DND-41 (cell line): Measurements from ENCODE around the gene PLA1A.

Experiments used
- ATAC-seq: fragments of 200-7000 bp; cut with Tn5 transposase; 3 replicates; pipeline ENCODE4 v1.9.1; 2021; ENCODE audit warnings: low read depth; ENCODE audit not compliant: insufficient read depth
- DNase-seq: peaks from one replicate; pipeline ENCODE4 v3.0.0-alpha.2; 2020
- H2AFZ ChIP-seq: 2 replicates; pipeline ENCODE4 v1.6.0; 2012; ENCODE audit warnings: low read depth, low read length
- H3K27ac ChIP-seq: 2 replicates; pipeline ENCODE4 v1.5.1; 2012; ENCODE audit warnings: low read length, inconsistent platforms
- H3K27me3 ChIP-seq: fragments of 200-600 bp; sonication (generic); 2 replicates; pipeline ENCODE4 v1.6.0; 2012; ENCODE audit warnings: low read length, mild to moderate bottlenecking, inconsistent platforms; ENCODE audit not compliant: insufficient read depth, poor library complexity
- H3K36me3 ChIP-seq: 2 replicates; pipeline ENCODE4 v1.5.1; 2012; ENCODE audit warnings: low read length, inconsistent platforms; ENCODE audit not compliant: insufficient read depth
- H3K4me1 ChIP-seq: 2 replicates; pipeline ENCODE4 v1.5.1; 2012; ENCODE audit warnings: mild to moderate bottlenecking, low read length; ENCODE audit not compliant: insufficient read depth
- H3K4me2 ChIP-seq: 2 replicates; pipeline ENCODE4 v1.6.0; 2012; ENCODE audit warnings: mild to moderate bottlenecking, moderate library complexity, low read length, inconsistent platforms; ENCODE audit not compliant: insufficient read depth
- H3K4me3 ChIP-seq, 2 experiments: fragments of 200-600 bp in 1 of 2; shearing (Covaris generic) in 1 of 2; 2 replicates each; pipeline ENCODE4 v1.5.1; 2012 to 2016; ENCODE audit warnings: inconsistent platforms in 2 of 2, low read length in 2 of 2, mild to moderate bottlenecking in 2 of 2, low read depth in 1 of 2, moderate library complexity in 1 of 2
- H3K79me2 ChIP-seq: 2 replicates; pipeline ENCODE4 v1.6.0; 2012; ENCODE audit warnings: low read length, inconsistent platforms; ENCODE audit not compliant: insufficient read depth
- H3K9ac ChIP-seq: 2 replicates; pipeline ENCODE4 v1.6.0; 2012; ENCODE audit warnings: low read depth, mild to moderate bottlenecking, inconsistent platforms, low read length, moderate library complexity
- H3K9me3 ChIP-seq: 2 replicates; pipeline ENCODE4 v1.5.1; 2012; ENCODE audit warnings: low read length, moderate library complexity, mild to moderate bottlenecking, inconsistent platforms; ENCODE audit not compliant: insufficient read depth, severe bottlenecking
- H4K20me1 ChIP-seq: 2 replicates; pipeline ENCODE4 v1.6.0; 2012; ENCODE audit warnings: low read length; ENCODE audit not compliant: insufficient read depth
- EZH2 ChIP-seq: IDR thresholded peaks from 3 replicates; pipeline ENCODE4 v1.6.1; 2012; ENCODE audit warnings: borderline replicate concordance, low read depth, mild to moderate bottlenecking, moderate library complexity, low read length, inconsistent platforms; ENCODE audit not compliant: severe bottlenecking
- TF ChIP-seq, protein P1 (sequence below): IDR thresholded peaks from 2 replicates; pipeline ENCODE4 v1.5.1; 2012; ENCODE audit warnings: borderline replicate concordance, low read length, moderate library complexity, mild to moderate bottlenecking; ENCODE audit not compliant: poor library complexity, severe bottlenecking; ENCODE audit errors: extremely low read depth

Gene PLA1A

DNA sequence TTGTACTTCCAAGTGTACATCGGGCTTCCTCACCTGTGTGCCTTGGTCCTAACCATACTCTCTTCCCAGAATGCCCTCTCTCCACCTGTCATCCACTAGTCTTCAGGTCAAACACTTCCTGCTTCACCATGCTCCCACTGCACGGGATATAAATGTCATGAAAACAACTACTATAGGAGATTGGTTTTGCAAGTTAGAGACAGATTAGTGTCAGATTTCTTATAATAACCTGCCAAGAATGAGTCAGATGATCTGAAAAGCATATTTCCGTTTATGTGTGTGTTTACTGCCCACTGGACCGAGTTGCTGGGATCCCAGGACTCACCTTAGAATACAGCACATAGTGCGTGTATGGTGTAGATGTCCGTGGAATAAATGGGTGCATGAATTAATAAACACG is 21.4 kb downstream of the PLA1A start:
- H3K9me3 ChIP-seq: no peaks in the 10 kb centered on the region
- no peak for ATAC-seq
- H3K4me1 ChIP-seq: no peaks in the 10 kb centered on the region
- no peak overlapping the region for H2AFZ ChIP-seq
- no peak overlapping the region for H3K27ac ChIP-seq
- H3K27me3 ChIP-seq: no peaks in the 10 kb centered on the region
- no peak overlapping the region for H3K4me2 ChIP-seq
- H3K79me2 ChIP-seq: no peaks in the 10 kb centered on the region
- H4K20me1 ChIP-seq: no peaks in the 10 kb centered on the region
- TF ChIP-seq, protein P1, sequence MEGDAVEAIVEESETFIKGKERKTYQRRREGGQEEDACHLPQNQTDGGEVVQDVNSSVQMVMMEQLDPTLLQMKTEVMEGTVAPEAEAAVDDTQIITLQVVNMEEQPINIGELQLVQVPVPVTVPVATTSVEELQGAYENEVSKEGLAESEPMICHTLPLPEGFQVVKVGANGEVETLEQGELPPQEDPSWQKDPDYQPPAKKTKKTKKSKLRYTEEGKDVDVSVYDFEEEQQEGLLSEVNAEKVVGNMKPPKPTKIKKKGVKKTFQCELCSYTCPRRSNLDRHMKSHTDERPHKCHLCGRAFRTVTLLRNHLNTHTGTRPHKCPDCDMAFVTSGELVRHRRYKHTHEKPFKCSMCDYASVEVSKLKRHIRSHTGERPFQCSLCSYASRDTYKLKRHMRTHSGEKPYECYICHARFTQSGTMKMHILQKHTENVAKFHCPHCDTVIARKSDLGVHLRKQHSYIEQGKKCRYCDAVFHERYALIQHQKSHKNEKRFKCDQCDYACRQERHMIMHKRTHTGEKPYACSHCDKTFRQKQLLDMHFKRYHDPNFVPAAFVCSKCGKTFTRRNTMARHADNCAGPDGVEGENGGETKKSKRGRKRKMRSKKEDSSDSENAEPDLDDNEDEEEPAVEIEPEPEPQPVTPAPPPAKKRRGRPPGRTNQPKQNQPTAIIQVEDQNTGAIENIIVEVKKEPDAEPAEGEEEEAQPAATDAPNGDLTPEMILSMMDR: no peak
- no peak for TF ChIP-seq EZH2
- DNase-seq: no peak
- H3K4me3 ChIP-seq: no peak overlapping the region
- H3K9ac ChIP-seq: no peak overlapping the region
- H3K36me3 ChIP-seq: no peaks in the 10 kb centered on the region

DNA sequence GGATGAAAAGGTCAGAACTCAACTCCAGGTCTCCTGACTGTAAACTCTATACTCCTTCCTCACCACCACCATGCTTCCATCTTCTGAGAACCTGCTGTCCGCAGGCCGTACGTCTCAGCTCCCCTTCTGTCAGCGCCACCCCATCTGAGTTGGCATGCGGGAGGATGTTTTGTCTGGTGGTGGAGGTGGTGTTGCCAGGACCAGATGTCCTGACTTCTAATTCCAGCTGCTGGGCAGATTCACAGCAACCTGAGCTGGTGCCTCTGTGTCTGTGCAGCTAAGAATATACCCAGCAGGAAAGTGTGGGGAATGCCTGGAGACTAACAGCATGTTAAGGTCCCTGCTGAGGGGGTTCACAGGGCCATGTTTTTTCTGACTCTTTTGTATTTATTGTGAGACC is 23.2 kb downstream of the PLA1A start:
- no peak for ATAC-seq
- no peaks in the 10 kb centered on the region for H3K9me3 ChIP-seq

DNA sequence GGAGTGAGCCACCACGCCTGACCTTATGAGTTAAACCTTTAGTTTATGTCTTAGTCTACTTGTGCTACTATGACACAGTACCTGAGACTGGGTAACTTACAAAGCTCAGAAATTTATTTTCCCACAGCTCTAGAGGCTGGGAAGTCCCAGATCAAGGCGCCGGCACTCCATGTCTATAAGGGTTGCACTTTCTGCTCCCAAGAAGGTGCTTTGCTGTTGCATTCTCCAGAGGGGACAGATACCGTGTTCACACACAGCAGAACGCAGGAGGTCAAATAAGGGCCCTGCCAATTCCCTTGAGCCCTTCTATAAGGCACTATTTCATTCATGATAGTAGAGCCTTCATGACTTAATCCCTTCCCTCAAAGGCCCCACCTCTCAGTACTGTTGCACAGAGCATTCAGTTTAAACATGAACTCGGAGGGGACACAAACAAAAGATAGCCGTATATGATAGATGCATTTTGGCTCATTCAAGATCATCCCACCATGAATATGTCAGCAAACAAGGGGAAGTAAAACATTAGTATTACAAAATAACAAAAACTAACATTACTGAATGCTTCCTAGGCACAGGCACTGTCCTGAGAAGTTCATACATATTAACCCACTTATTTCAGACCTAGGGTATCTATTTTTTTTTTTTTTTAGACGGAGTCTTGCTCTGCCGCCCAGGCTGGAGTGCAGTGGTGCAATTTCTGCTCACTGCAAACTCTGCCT is 26.5 kb downstream of the PLA1A start:
- H2AFZ ChIP-seq: no peak overlapping the region
- no peaks in the 10 kb centered on the region for H3K9me3 ChIP-seq
- H3K27me3 ChIP-seq: peaks cover 4% of the 10 kb centered on the region
- no peak overlapping the region for H3K4me3 ChIP-seq
- no peak for DNase-seq
- H4K20me1 ChIP-seq: no peaks in the 10 kb centered on the region
- no peak overlapping the region for H3K9ac ChIP-seq
- no peaks in the 10 kb centered on the region for H3K79me2 ChIP-seq
- no peaks in the 10 kb centered on the region for H3K36me3 ChIP-seq
- H3K4me1 ChIP-seq: no peaks in the 10 kb centered on the region
- ATAC-seq: no peak
- H3K27ac ChIP-seq: no peak overlapping the region
- no peak overlapping the region for H3K4me2 ChIP-seq
- TF ChIP-seq, protein P1: no peak
- no peak for TF ChIP-seq EZH2

More for the DNA sequence above, 23.2 kb downstream of the PLA1A start:
- Histone ChIP-seq H4K20me1 (no peaks in the 10 kb centered on the region), H3K4me1 (no peaks in the 10 kb centered on the region), H3K36me3 (no peaks in the 10 kb centered on the region), H3K4me2 (no peak overlapping the region), H3K27me3 (no peaks in the 10 kb centered on the region), H2AFZ (no peak overlapping the region), H3K4me3 (no peak overlapping the region), H3K79me2 (no peaks in the 10 kb centered on the region), H3K27ac (no peak overlapping the region), H3K9ac (no peak overlapping the region)
- DNase-seq: no peak
- TF ChIP-seq, protein P1: no peak
- no peak for TF ChIP-seq EZH2
